ENCODE results near the gene KRT71. TPM values are rescaled to one million over a fixed set of nuclear protein-coding genes. Genes with fewer than 3 reads are reported as not detected.

Gene KRT71
- total RNA-seq, 4 donors from 2014 or later, result not detected

GRCh38 chr12:52518574-52519386 lies 34.2 kb downstream of the KRT71 start:
- H3K4me1 ChIP-seq, result no peaks in the 10 kb centered on the region
- H3K27ac ChIP-seq, result no peak overlapping the region
- ATAC-seq (no peak), DNase-seq (no peak)
- intact Hi-C loops (cut with DNase I; ENCODE audit: low total_unique reads), result no loop called here
- H3K4me3 ChIP-seq, result no peak overlapping the region
- H3K27me3 ChIP-seq, result peaks cover 0 to 9% (median 0%) of the 10 kb centered on the region in 3 donors
- no peaks in the 10 kb centered on the region for H3K9me3 ChIP-seq
- H3K36me3 ChIP-seq, result no peaks in the 10 kb centered on the region
- in situ Hi-C loops (cut with MboI; ENCODE audit: low sequenced_read_pairs in 4 of 4), result no loop called here
- TF ChIP-seq POLR2A (IDR thresholded peaks at IDR 0.05), result no peak
- no peak for TF ChIP-seq CTCF (IDR thresholded peaks at IDR 0.05 in 4 of 5, conservative IDR thresholded peaks at IDR 0.05 in 1 of 5)

GRCh38 chr12:52517888-52518287 lies 35.1 kb downstream of the KRT71 start:
- intact Hi-C loops (cut with DNase I; ENCODE audit: low total_unique reads), result no loop called here
- no peaks in the 10 kb centered on the region for H3K4me1 ChIP-seq
- ATAC-seq (no peak), DNase-seq (no peak)
- no peak overlapping the region for H3K4me3 ChIP-seq
- H3K27me3 ChIP-seq, result peaks cover 0 to 5% (median 0%) of the 10 kb centered on the region in 3 donors
- no peaks in the 10 kb centered on the region for H3K36me3 ChIP-seq
- H3K27ac ChIP-seq, result no peak overlapping the region
- H3K9me3 ChIP-seq, result no peaks in the 10 kb centered on the region
- no peak for TF ChIP-seq POLR2A (IDR thresholded peaks at IDR 0.05)
- TF ChIP-seq CTCF (IDR thresholded peaks at IDR 0.05 in 4 of 5, conservative IDR thresholded peaks at IDR 0.05 in 1 of 5), result no peak
- in situ Hi-C loops (cut with MboI; ENCODE audit: low sequenced_read_pairs in 4 of 4), result no loop called here

- in situ Hi-C loops (cut with MboI; ENCODE audit: low sequenced_read_pairs in 4 of 4) (no loop called here), intact Hi-C loops (cut with DNase I; ENCODE audit: low total_unique reads) (no loop called here)
- peaks cover 0 to 5% (median 0%) of the 10 kb centered on the region in 3 donors for H3K27me3 ChIP-seq
- TF ChIP-seq POLR2A (IDR thresholded peaks at IDR 0.05) (no peak), CTCF (IDR thresholded peaks at IDR 0.05 in 4 of 5, conservative IDR thresholded peaks at IDR 0.05 in 1 of 5) (no peak)
- H3K4me1 ChIP-seq, result no peaks in the 10 kb centered on the region
- H3K4me3 ChIP-seq, result no peak overlapping the region
- no peaks in the 10 kb centered on the region for H3K9me3 ChIP-seq
- DNase-seq (no peak), ATAC-seq (no peak)
- H3K36me3 ChIP-seq, result no peaks in the 10 kb centered on the region
- no peak overlapping the region for H3K27ac ChIP-seq
Measured at GRCh38 chr12:52517005-52517835, 35.7 kb downstream of the KRT71 start.

- DNase-seq, result no peak
- intact Hi-C loops (cut with DNase I; ENCODE audit: low total_unique reads), result no loop called here
- H3K36me3 ChIP-seq, result no peaks in the 10 kb centered on the region
- H3K4me3 ChIP-seq, result no peak overlapping the region
- no peak overlapping the region for H3K27ac ChIP-seq
- ATAC-seq, result no peak
- in situ Hi-C loops (cut with MboI; ENCODE audit: low sequenced_read_pairs in 4 of 4), result no loop called here
- H3K9me3 ChIP-seq, result no peaks in the 10 kb centered on the region
- no peak for TF ChIP-seq POLR2A (IDR thresholded peaks at IDR 0.05)
- TF ChIP-seq CTCF (IDR thresholded peaks at IDR 0.05 in 4 of 5, conservative IDR thresholded peaks at IDR 0.05 in 1 of 5), result no peak
- H3K4me1 ChIP-seq, result no peaks in the 10 kb centered on the region
- peaks cover 0 to 4% (median 0%) of the 10 kb centered on the region in 3 donors for H3K27me3 ChIP-seq
Measured at GRCh38 chr12:52515927-52516831, 36.8 kb downstream of the KRT71 start.
